ENCODE measurements around the gene KDM4B. TPM values are rescaled to one million over a fixed set of nuclear protein-coding genes. Genes with fewer than 3 reads are reported as not detected.

KDM4B gene
- total and polyA plus RNA-seq, 2 donors (not counting 1 experiment from before 2014, with no cell fraction given): 75.5 to 205 TPM

DNA sequence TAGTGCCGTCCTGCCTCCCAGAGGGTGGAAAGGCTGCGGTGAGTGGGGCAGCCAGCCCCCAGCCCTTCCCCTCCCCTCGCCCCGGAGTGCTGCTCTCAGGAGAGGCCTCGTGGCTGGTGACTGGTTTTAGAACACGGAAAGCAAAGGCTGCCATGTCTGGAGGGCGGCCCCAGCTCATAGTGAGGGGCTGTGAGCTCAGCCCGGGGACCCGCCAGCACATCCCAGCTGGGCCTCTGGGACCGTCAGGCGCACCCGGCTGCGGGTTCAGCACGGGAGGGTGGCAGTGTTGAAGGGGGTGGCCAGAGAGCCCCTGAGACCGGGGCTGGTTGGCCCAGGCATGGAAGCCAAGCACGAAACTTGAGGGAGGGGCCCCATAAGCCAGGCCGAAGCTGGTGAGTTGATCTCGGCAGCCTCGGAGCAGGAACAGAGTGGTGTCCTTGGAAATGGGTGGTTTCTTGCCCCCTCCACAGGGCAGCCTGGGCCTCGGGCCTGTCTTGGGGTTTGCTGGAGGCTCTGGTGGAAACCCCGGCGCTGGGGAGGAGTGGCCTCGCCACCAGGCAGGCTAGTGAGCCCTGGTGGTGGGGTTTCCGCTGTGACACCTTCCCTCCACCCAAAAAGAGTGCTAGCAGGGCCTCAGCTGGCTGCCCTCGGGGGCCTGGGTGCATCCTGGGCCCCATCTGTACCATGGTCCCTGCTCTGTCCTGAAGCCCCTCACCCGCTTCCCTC, 157.7 kb downstream of the KDM4B start:
- 36% methylated on average over 24 of the region's 26 CpGs for WGBS (ENCODE audit: insufficient coverage)
- peak; percentile 10 for ATAC-seq (ENCODE audit: low read depth)

More for the DNA sequence above, 157.7 kb downstream of the KDM4B start:
- no peak for TF ChIP-seq EZH2 (IDR thresholded peaks at IDR 0.05; ENCODE audit: borderline replicate concordance, insufficient read depth, low read depth, low read length, poor library complexity, severe bottlenecking)
- TF ChIP-seq, protein P1, sequence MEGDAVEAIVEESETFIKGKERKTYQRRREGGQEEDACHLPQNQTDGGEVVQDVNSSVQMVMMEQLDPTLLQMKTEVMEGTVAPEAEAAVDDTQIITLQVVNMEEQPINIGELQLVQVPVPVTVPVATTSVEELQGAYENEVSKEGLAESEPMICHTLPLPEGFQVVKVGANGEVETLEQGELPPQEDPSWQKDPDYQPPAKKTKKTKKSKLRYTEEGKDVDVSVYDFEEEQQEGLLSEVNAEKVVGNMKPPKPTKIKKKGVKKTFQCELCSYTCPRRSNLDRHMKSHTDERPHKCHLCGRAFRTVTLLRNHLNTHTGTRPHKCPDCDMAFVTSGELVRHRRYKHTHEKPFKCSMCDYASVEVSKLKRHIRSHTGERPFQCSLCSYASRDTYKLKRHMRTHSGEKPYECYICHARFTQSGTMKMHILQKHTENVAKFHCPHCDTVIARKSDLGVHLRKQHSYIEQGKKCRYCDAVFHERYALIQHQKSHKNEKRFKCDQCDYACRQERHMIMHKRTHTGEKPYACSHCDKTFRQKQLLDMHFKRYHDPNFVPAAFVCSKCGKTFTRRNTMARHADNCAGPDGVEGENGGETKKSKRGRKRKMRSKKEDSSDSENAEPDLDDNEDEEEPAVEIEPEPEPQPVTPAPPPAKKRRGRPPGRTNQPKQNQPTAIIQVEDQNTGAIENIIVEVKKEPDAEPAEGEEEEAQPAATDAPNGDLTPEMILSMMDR (IDR thresholded peaks at IDR 0.05): no peak
- Mint-ChIP-seq H3K4me1 (peaks cover 79% of the 10 kb centered on the region), H3K4me3 (peak overlapping the region; percentile 84), H3K27me3 (no peaks in the 10 kb centered on the region), H3K27ac (peak overlapping the region; percentile 97), H3K9me3 (ENCODE audit: insufficient read depth) (no peaks in the 10 kb centered on the region)
- peaks cover 67 to 76% of the 10 kb centered on the region in 2 donors for H3K4me1 ChIP-seq (ENCODE audit: control insufficient read depth in 2 of 2, insufficient read depth in 2 of 2, low read length in 2 of 2)
- H3K9ac ChIP-seq (ENCODE audit: low read length): peak overlapping the region; percentile 61
- peak overlapping the region; percentile 99 for H3K4me2 ChIP-seq (replicated peaks; ENCODE audit: low read depth, low read length, poor library complexity, severe bottlenecking)
- no peaks in the 10 kb centered on the region for H3K27me3 ChIP-seq (replicated peaks in 1 of 4; ENCODE audit: control extremely low read depth in 1 of 4, control insufficient read depth in 3 of 4, insufficient read depth in 4 of 4, low read length in 3 of 4)
- peak; percentile 88 for DNase-seq
- no peaks in the 10 kb centered on the region for H3K36me3 ChIP-seq (replicated peaks in 1 of 2; ENCODE audit: control extremely low read depth in 1 of 2, control insufficient read depth in 1 of 2, extremely low read depth in 1 of 2, insufficient read depth in 2 of 2, low read length in 1 of 2)
- H3K79me2 ChIP-seq (ENCODE audit: control insufficient read depth, insufficient read depth, low read length): peaks cover 14% of the 10 kb centered on the region
- H2AFZ ChIP-seq (ENCODE audit: insufficient read depth, low read depth, low read length, poor library complexity, severe bottlenecking): peak overlapping the region; percentile 50
- peaks cover 0 to 5% (median 0%) of the 10 kb centered on the region in 3 donors for H3K9me3 ChIP-seq (ENCODE audit: control extremely low read depth in 1 of 3, control insufficient read depth in 2 of 3, insufficient read depth in 1 of 3, low read length in 2 of 3)
- H4K20me1 ChIP-seq (ENCODE audit: control insufficient read depth, insufficient read depth, low read length, poor library complexity, severe bottlenecking): peaks cover under 1% of the 10 kb centered on the region
- intact Hi-C loops (cut with micrococcal nuclease): loop anchor here (1.0 kb wide), 1 partner anchor 52 kb away; no protein-coding TSS in a partner anchor
- POLR2A ChIA-PET: interaction anchor here (0.9 to 1.4 kb wide), 3 partner anchors 12 to 28 kb away, joined by 3 to 10 read pairs (median 9); no protein-coding TSS in a partner anchor
- CTCF ChIA-PET: interaction anchor here (0.6 to 2.6 kb wide), 9 partner anchors 12 to 258 kb away, joined by 3 to 14 read pairs (median 6); no protein-coding TSS in a partner anchor
- peak overlapping the region; percentile 100 for H3K27ac ChIP-seq (ENCODE audit: low read length in 2 of 2)
- peak overlapping the region in 2 of 5 experiments; percentile 6 to 53 for H3K4me3 ChIP-seq (ENCODE audit: control extremely low read depth in 1 of 5, extremely low read depth in 1 of 5, insufficient read depth in 1 of 5, low read depth in 2 of 5, low read length in 4 of 5)

Data from B cell (primary cell).